HG03039 (cell line): ENCODE measurements around the gene SORBS2.

Experiments
- ATAC-seq: cut with Tn5 transposase; IDR thresholded peaks from one replicate; pipeline ENCODE4 v1.9.1; 2021; ENCODE audit warnings: mild to moderate bottlenecking, moderate library complexity; ENCODE audit not compliant: unreplicated experiment

SORBS2 gene

DNA sequence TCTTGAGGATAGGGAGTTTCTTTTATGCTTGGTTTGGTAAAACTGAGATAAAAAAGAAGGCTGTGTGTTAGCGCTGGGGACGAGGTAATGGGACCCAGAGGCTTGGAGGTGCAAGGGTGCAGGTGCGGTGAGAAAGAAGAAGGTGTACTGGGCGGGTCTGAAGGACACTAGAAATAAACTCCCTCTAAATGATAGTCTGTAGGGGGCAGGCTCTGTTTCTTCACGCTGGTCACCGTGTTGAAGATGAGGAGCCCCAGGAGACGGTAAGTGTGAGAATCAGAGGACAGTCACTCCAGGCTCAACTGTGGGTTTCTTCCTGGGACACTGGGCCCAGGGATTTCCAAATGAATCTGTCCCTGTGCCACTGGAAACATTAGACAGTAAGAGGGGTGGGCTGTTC is 131.4 kb downstream of the SORBS2 start:
- no peak for ATAC-seq

DNA sequence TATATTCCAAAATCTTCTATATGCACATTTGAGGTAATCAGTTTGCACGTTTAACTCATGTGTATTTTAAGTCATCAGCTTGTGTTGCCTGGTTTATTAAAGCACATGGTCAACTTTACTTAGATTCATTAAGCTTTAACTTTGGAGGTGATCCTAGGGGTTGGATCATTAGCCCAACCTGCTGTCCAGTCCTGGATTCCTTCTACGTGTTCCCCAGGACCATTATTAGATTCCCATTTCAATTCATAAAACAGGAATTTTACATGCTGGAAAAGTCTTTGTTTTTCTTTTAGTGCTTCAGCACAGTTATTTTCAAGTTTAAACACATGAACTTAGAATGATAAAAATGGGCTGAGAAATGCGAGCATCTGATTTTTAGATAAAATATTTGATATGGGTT is 132.5 kb downstream of the SORBS2 start:
- no peak for ATAC-seq

DNA sequence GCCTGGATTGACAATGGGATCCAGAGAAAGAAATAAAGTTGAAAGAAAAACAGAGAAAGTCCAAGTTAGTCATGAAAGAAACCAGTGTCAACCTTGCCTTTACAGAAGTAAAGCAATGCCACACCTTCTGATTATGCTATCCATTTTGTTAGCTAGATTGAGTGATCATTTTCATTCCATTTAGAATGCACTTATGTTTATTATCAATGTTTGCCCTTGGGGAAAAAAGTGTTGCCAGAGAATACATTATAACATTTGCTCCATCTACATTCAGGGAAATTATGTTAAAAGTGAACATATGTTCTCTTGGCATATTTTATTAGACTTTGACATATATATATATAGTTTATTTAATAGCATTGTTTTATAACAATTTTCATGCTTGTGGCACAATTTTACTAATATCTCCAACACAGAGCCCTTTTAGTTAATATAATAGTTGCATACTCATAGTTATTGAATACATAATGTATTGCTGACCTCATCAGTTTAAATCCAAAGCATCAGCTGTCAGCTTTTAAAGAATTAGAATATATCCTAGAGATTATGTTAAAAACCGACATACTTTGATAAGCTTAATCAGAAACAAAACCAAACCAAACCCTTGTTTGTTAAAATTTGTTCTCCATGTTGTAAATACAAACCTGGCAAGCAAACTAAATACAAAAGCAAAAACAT is 134.2 kb downstream of the SORBS2 start:
- ATAC-seq: no peak

DNA sequence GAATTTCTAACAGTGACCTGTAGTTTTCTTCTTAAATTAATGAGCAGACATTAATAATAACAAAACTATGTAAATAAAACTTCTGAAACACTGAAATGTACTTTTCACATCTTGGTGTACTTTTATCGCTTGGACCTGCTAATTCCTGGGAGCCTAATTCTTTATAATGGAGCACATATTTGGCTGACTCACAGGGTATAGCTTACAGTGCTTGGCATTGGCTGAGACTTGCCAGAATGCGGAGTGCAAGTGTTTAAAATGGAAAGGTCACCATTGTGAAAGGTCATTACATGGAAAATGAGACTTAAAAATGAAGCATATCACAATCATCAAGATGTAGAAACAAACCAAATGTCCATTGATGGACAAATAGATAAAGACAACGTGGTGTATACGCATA is 139.4 kb downstream of the SORBS2 start:
- ATAC-seq: no peak

DNA sequence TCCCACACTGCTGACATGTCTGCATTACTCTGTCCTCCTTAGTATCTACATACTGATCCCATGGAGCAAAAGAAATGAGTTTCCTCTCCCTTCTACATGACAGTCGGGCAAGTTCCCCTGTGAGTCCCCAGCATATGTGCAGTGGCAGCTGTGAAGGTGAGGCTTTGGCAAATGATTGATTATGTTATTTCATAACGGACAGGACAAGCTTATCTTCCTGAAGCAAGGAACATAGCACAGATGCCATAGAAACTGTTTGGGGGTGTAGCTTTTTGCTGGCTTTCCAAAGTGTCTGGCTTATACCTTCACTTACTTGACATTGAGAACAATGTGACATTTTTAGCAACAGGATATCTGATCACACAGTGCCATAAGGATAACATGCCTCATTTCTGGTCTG is 139.8 kb downstream of the SORBS2 start:
- ATAC-seq: no peak

DNA sequence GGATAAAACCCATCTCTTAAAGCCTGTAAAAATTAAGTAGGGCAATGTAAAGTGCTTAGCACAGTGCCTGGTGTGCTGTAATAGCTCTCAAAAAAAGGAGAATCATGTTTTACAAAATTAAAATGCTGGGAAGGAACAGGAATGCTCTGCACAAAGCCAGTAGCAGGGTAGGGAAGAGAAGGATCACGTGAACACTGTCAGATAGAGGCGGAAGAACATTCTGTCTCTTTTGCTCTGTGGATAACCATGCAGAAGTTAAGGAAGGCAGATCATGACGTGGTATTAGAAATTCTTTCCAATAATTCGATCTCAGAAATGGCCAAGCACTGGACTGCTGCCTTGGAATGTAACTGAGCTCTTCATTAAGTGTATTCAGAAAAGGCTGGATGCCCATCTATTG is 140.5 kb downstream of the SORBS2 start:
- ATAC-seq: no peak

DNA sequence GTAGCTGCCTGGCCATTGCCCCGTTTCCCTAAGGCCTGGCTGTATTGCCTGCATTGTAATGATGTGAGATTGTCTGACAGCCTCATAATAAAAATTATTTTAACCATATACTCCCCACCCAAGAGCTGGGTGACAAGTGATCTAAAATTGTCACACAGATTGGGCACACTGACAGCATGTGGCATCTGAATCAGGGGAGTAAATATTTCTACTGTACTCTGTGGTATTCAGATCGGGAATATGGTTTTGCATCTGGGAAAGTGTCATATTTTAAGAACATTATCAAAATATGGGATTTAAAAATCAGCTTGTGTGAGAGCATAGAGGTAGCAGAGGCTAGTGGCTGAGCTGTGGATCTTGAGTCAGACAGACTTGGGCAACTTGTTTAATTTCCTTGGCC is 140.9 kb downstream of the SORBS2 start:
- no peak for ATAC-seq

DNA sequence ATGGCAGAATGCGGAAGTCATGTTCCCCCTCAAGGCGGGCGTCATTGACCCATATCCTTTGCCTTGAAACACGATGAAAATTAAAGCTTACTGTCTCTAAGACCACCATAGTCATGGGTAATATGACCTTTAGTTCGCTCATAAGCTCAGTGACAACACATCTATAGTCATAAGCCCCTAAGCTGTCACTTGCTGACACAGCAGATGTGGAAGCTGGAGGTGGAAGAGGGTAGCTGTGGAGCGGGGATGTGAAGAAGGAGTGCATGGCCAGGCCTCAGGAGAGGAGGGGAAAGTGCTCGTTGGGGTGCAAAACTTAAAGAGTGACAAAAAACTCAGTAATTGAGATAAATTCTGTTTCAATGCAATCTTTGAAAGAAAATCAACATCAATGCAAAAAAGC is 142.7 kb downstream of the SORBS2 start:
- ATAC-seq: no peak

DNA sequence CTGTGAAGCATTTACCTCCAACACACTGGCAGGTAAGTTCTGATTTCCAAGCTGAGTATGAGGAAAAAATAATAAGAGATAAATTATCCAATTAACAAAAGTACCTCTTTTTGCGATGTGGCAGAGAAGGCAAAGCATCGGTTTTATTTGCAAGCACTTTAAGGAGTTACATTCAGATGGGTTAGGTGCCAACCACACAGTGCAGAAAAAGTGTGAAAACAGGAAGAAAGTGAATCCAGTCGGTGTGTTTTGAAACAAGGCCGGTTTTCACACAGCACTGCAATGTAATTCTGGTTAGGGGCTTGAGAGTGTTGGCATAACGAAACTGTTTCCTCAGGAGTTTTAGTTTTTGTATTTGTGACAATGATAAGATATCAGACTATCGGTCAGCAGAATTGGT is 145.8 kb downstream of the SORBS2 start:
- ATAC-seq: no peak

DNA sequence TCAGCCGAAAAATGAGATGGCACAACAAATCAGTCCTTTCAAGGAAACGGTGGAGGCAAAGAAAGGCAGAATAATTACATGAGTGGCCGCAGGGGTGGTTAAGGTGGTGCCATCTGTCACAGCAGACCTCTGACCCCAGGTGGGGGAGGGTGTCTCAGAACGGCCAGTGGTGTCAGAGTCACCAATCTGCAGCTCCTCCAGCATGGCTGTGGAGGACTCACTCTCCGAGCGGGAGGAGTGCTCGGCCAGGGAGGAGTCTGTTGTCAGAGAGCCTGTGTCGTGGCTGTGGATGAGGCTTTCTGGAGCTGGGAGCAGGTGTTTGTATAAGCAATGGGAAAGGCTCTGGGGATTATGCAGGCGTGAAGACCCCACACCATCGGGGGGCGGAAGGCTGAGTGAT is 146.3 kb downstream of the SORBS2 start:
- no peak for ATAC-seq

DNA sequence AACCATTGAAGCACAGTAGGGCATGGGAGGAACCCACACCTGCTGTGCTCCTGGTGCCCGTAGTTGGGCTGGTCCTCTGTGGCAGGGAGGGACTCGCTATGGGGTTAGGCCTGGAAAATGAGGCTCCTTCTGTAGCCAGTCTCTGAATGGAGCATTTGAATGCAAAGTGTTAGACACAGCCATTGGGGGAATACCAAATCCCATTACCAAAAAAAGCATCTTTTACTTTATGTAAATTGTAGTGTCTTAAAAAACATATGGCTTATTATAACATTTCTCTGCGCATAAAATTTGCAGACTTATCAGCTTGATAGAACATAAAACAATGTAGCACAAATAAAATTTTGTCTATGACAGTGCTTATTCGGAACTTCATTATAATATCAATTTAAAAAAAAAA is 147.5 kb downstream of the SORBS2 start:
- ATAC-seq: no peak

DNA sequence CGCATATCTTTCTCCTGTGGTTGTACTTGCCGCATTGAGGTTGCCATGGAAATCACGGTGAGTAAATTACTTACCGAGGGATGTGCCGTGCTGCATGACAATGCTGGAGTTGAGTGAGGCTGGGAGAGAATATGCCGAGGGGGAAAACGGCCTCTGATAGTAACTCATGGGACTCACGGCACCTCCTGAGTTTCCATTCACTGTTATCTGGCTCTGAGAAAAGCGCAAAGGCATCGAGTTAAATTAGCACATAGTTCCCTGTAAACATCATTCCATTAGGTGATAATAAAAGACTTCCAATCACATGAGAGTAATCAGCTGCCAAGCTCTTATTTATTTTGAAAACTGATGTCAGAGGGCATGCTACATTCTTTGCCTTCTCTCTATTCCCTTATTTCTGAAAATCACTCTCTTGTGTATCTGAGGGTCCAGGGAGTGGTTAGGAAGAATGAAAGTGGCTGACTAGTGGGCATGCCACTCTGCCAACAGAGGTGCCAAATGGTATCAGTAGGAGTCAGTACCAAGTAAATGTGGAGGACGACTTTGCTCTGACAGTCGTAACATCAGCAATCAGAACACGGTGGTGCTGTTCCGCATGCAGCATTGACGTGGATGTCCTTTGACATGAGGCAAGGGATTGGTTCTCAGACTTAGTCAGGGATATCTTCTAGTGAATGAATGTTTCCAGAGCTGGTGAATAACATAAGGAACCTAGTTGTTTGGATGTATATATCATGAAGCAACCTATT is 149.8 kb downstream of the SORBS2 start:
- no peak for ATAC-seq

DNA sequence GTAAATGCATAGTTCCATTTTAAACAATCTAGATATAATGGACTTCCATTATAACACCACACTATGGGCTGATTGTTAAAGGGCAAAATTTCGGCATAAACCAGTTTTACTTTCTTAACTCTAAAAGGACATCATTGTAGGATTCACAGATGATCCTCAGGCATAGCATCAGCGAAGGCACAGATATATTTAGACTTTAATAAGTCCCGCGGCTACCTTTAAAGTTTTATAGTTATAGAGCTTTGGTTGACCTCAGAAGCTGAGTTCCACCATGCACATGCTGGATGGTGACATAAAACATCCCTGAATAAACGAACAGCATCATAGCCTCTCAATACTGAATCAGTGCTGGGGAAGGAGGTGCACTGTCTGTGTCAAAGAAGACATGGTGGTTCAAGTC is 151.7 kb downstream of the SORBS2 start:
- ATAC-seq: no peak

DNA sequence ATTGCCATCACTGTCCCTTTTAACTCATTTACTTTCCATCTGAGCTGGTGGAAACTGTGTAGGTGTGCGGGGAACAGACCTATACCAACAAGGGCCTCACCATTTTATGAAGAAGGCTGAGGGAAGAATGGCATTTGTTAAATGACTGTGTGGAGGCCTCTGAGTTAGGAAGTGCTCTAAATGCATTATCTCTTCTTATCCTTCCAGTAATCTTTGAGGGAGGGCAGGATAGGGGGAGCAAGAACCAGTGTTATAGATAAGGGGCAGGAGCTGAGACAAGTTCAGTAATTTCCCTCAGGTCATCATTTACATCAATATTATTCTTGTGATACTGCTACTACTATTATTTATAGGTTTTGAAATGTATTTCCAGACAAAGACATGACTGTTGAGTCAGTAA is 154.3 kb downstream of the SORBS2 start:
- no peak for ATAC-seq

DNA sequence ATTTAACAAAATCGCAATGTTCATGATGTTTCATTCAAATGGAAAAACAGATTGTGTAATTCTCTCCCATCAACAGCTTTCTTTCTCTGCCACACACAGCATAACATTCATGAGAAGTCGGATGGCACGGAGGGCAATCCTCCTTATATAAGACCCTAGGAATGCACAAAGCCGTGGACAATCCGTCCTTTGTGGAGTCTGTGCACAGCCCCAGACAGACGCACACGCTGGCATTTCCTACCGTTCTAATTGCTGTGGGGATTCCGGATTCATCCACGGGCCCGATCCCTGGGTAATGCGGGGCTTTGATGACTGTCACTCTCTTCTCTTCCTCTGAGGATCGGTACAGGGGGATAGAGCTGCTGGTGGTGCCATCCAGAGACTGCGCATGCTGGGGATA is 154.8 kb downstream of the SORBS2 start:
- ATAC-seq: no peak

DNA sequence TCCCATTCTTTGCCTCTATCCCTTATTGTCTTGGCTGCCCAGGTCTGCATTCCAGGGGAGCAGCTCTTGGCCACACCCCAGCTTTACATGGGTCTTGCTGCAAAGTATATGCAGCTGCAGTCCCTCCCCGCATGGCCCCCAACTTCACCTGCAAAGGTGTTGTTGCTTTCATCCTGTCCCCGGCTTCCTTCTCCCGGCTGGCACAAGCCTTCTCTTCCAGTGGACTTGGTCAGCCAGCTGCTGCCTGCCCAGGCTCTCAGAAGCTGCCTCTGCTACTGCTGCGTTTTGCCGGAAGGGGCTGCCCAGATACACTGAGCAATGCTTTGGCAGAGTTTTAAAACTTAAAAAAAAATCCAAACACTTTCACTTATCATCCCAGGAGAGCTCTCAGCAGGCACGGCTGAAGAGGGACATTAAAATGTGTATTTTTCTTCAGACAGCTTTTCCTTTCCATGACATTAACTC is 155.5 kb downstream of the SORBS2 start:
- no peak for ATAC-seq

DNA sequence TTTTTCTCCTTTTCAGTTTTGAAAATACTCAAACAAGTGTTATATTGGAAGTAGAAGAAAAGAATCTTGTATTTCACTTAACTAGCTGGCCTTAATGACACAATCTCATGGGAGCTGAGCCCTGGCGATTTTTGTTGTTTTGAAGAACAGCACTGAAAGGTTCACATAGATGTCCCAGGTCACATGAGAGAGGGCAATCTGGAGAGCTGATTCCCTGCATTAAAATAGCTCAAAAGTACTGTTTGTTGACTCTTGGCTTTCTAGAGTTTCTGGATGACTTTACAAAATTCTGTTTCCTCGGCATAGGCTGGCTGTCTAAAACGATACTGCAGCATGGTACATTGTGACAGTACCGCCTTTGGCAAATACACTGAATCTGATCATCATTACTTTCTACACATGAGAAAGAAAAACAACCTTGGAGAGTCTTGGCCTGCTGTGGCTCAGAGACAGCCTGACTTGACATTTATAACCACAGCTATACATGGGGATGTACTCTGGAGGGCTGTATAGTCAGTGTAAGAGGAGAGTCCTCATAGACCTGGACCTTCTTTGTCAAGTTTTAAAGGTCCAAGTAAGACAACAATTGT is 156.9 kb downstream of the SORBS2 start:
- ATAC-seq: no peak

DNA sequence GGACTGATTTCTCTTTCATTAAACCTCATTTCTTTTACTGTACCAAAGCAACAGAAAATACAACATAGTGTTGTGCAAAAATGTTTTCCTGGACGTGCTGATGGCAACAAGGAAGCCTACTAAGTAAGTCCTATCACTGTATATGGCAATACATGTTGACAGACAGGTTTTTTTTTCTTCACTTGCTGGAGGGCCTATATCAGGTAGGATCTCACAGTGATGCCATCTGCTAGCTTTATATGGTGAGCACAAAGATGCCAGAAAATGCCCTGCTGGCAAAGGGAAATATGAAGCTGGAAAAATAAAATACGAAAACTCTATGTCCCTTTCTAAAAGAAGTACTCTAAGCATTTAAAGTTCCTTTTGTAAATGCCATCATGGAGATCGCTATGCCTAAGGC is 157.7 kb downstream of the SORBS2 start:
- ATAC-seq: no peak

DNA sequence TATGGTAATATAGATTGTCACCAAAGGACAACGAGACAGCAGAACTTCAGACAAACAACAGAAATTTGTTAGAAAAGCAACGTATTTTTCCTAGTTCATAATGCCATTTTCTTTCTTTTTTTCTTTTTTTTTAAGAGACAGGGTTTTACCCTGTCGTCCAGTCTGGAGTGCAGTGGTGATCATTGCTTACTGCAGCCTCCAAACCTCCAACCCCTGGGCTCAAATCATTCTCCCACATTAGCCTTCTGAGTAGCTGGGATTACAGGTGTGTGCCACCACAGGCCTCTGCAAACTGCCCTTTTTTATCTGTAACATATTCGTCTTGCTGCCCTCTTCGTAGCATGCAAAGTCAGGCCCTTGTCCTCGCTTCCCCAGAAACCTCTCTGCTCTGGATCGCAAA is 160.1 kb downstream of the SORBS2 start:
- ATAC-seq: no peak

DNA sequence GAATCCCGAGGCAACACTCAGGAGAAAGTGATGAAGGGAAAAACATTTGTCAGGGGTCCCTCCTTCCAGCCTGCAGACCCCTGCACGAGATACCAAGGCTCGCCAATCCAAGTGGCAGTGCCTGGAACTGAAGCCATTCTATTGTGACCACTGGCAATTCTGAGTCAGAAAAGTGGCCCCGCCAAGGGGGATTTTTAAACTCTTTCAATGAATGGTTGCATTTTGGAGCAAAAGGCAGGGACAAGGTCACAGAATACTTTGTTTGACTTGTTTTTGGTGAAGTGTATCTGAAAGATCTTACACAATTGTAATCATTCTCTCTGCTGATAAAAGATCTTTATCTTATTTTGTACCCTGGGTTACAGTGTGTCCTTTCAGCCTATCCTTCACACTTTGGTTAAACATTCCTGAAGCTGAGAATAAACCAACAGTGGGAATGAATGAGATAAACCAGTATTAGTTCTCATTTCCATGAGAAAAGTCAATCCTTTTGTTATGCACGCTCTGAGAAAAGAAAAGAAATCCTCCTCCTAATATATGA is 160.8 kb downstream of the SORBS2 start:
- ATAC-seq: no peak

DNA sequence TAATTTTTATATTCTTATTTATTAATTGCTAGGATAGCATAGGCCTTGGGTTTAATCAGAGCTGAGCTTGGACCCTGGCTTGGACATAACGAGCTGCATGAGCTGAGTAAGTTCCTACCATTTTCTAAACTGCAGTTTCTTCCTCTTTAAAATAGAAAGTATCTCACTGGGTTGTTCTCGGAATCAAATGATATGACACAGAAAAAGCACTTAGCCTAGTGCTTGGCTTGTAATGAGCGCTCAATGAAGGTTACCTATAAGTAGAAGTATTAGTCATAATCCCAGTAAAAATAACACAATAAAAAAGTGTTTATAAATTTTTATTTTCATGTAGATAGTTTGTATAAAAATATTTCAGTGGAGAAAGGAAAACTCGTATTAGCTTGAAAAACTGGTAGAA is 163.4 kb downstream of the SORBS2 start:
- ATAC-seq: no peak

DNA sequence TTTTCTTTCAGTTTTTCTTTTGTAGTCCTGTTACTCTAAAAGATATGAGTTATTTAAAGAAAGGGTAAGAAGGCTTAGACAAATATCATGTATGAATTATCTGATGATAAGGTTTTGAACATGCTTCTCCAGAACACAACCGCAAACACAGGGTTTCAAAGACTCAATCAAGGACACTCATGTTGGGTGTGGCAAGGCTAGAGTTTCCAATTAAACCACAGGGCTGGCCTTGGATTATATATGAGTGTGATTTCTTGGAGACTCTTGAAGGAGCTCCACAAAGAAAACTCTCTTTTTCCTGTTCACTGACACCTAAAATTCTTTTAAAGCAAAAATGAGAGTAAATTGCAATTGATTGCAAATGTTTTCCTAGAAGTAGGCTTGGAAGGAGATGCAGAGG is 166.6 kb downstream of the SORBS2 start:
- no peak for ATAC-seq
